Activated T-cell treated with anti-CD3 and anti-CD28 coated beads, Interleukin-2, amount 50 U/mL, for 72 hours (primary cell): ENCODE results near the gene RPL13. TPM values are rescaled to one million over a fixed set of nuclear protein-coding genes. Genes with fewer than 3 reads are reported as not detected.

Experiments used
- ATAC-seq, 2 donors: fragments of 150-1000 bp; cut with Tn5 transposase; replicated peaks in 1 of 2; 2 replicates each; pipeline ENCODE4 v1.10.0; 2021; ENCODE audit warnings: moderate library complexity in 2 of 2, mild to moderate bottlenecking in 1 of 2
- DNase-seq, 2 donors: peaks; one replicate each; pipeline ENCODE4 v3.0.0; 2021 to 2022; ENCODE audit warnings: mixed read lengths in 1 of 2
- H3K27ac Mint-ChIP-seq: one replicate; pipeline ENCODE4 v1.8.0; 2022; ENCODE audit warnings: mild to moderate bottlenecking, moderate library complexity, mixed read lengths
- H3K27me3 Mint-ChIP-seq: one replicate; pipeline ENCODE4 v1.8.0; 2022; ENCODE audit warnings: low read depth, mixed read lengths
- H3K36me3 Mint-ChIP-seq, 2 donors: one replicate each; pipeline ENCODE4 v1.8.0; 2022; ENCODE audit warnings: mixed read lengths in 2 of 2, mild to moderate bottlenecking in 1 of 2; ENCODE audit not compliant: insufficient read depth in 2 of 2
- H3K4me1 Mint-ChIP-seq: one replicate; pipeline ENCODE4 v1.8.0; 2022; ENCODE audit warnings: low read depth, mixed read lengths
- H3K4me3 Mint-ChIP-seq, 2 donors: one replicate each; pipeline ENCODE4 v1.8.0; 2022; ENCODE audit warnings: mild to moderate bottlenecking in 2 of 2, mixed read lengths in 2 of 2, moderate library complexity in 2 of 2
- H3K9me3 Mint-ChIP-seq, 2 donors: one replicate each; pipeline ENCODE4 v1.8.0; 2022; ENCODE audit warnings: mixed read lengths in 2 of 2
- total RNA-seq, 2 donors: library from RNA; stranded (reverse); gene quantifications; one replicate each; pipeline ENCODE4 v1.2.3, GENCODE V29; 2022

Gene RPL13
- total RNA-seq, 2 donors from 2014 or later, result 3,140 to 3,274 TPM

GRCh38 chr16:89595330-89596060, 35.0 kb downstream of the RPL13 start:
- H3K36me3 Mint-ChIP-seq, result no peaks in the 10 kb centered on the region
- peaks cover 12% of the 10 kb centered on the region for H3K4me1 Mint-ChIP-seq
- ATAC-seq (no peak), DNase-seq (no peak)
- H3K9me3 Mint-ChIP-seq, result no peaks in the 10 kb centered on the region
- H3K27ac Mint-ChIP-seq, result no peak overlapping the region
- no peaks in the 10 kb centered on the region for H3K27me3 Mint-ChIP-seq
- no peak overlapping the region for H3K4me3 Mint-ChIP-seq

DNA sequence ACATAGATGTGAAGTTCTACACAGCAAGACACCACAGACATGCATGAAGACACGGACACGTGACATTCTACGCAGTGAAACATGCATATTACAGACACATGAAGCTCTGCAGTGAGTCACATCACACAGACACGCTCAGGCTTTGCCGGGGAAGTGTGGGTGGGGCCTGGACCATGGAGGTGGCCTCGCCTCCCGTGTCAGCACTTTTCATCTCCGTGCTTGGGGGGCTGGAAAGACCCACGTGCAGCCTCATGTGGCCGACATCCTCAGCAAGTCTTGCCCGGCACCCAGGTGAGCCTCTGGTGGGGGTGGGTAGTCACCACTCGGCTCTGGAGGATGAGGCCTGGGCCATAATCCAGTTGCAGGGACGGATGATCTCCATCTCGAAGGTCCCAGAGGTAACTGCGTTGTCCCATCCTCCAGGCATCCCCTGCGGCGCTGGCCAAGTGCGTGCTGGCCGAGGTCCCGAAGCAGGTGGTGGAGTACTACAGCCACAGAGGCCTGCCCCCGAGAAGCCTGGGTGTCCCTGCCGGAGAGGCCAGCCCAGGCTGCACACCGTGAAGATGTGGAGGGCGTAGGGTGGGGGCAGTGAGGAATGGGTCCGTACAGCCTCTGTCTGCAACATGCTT, 35.7 kb downstream of the RPL13 start:
- Mint-ChIP-seq H3K4me1 (peaks cover 12% of the 10 kb centered on the region), H3K27me3 (no peaks in the 10 kb centered on the region), H3K9me3 (no peaks in the 10 kb centered on the region), H3K27ac (no peak overlapping the region), H3K4me3 (no peak overlapping the region), H3K36me3 (no peaks in the 10 kb centered on the region)
- no peak for DNase-seq
- ATAC-seq, result no peak

- no peaks in the 10 kb centered on the region for H3K27me3 Mint-ChIP-seq
- DNase-seq, result no peak
- no peaks in the 10 kb centered on the region for H3K9me3 Mint-ChIP-seq
- H3K36me3 Mint-ChIP-seq, result no peaks in the 10 kb centered on the region
- H3K27ac Mint-ChIP-seq, result no peak overlapping the region
- no peak for ATAC-seq
- H3K4me3 Mint-ChIP-seq, result no peak overlapping the region
- H3K4me1 Mint-ChIP-seq, result peaks cover 12% of the 10 kb centered on the region
These were observed 36.6 kb downstream of the RPL13 start for GRCh38 chr16:89596957-89597649.

- no peaks in the 10 kb centered on the region for H3K27me3 Mint-ChIP-seq
- no peak overlapping the region for H3K27ac Mint-ChIP-seq
- DNase-seq (no peak), ATAC-seq (no peak)
- H3K4me1 Mint-ChIP-seq, result peaks cover 23% of the 10 kb centered on the region
- H3K9me3 Mint-ChIP-seq, result no peaks in the 10 kb centered on the region
- H3K36me3 Mint-ChIP-seq, result no peaks in the 10 kb centered on the region
- H3K4me3 Mint-ChIP-seq, result no peak overlapping the region
These were observed 37.7 kb downstream of the RPL13 start for GRCh38 chr16:89598199-89598598.

DNA sequence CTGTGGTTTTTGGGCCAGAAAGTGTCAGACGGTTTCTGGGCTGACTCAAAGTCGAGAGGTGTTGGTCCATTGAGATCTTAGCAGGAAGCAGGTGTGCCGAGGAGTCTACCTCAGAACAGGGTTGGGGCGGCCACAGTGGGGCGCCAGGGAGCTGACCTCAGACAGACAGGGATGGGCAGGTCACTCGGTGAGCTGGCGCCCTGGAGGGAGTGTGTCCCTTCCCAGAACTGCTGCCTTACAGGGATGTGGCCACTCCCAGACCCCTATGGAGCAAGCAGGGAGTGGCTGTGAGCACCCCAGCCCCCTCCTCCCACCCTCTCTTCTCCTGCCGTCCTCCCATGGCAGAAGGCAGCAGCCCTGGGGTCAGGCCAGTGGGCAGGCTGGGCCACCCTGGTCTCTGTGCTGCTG, 39.0 kb downstream of the RPL13 start:
- DNase-seq (peak; percentile 54 to 55), ATAC-seq (peak; percentile 35 to 38)
- Mint-ChIP-seq H3K4me3 (no peak overlapping the region), H3K9me3 (no peaks in the 10 kb centered on the region), H3K4me1 (peaks cover 12% of the 10 kb centered on the region), H3K27me3 (no peaks in the 10 kb centered on the region), H3K27ac (no peak overlapping the region), H3K36me3 (no peaks in the 10 kb centered on the region)

- peaks cover 12% of the 10 kb centered on the region for H3K4me1 Mint-ChIP-seq
- no peaks in the 10 kb centered on the region for H3K36me3 Mint-ChIP-seq
- H3K9me3 Mint-ChIP-seq, result no peaks in the 10 kb centered on the region
- DNase-seq (no peak), ATAC-seq (no peak)
- no peak overlapping the region for H3K4me3 Mint-ChIP-seq
- H3K27me3 Mint-ChIP-seq, result no peaks in the 10 kb centered on the region
- H3K27ac Mint-ChIP-seq, result no peak overlapping the region
These were observed 39.4 kb downstream of the RPL13 start for GRCh38 chr16:89599902-89600301.

DNA sequence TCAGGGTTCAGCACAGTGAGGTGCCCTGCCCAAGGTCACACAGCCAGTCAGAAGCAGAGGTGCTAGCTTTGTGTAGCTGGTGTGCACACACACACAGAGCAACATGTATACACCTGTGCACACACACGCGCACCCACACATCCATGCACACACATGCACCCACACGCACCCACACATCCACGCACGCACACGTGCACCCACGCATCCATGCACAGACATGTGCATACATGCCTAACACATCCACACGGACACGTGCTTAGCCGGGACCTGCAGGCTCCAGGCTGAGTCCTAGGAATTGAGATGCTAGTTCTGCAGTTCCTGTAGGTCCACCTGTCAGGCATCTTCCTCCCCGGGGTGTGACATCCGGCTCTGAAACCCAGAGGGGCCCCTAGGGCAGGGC, 39.9 kb downstream of the RPL13 start:
- peaks cover 12% of the 10 kb centered on the region for H3K4me1 Mint-ChIP-seq
- no peaks in the 10 kb centered on the region for H3K36me3 Mint-ChIP-seq
- DNase-seq (no peak), ATAC-seq (no peak)
- no peaks in the 10 kb centered on the region for H3K27me3 Mint-ChIP-seq
- H3K27ac Mint-ChIP-seq, result no peak overlapping the region
- H3K4me3 Mint-ChIP-seq, result no peak overlapping the region
- H3K9me3 Mint-ChIP-seq, result no peaks in the 10 kb centered on the region

GRCh38 chr16:89600956-89601355, 40.5 kb downstream of the RPL13 start:
- no peak overlapping the region for H3K4me3 Mint-ChIP-seq

DNA sequence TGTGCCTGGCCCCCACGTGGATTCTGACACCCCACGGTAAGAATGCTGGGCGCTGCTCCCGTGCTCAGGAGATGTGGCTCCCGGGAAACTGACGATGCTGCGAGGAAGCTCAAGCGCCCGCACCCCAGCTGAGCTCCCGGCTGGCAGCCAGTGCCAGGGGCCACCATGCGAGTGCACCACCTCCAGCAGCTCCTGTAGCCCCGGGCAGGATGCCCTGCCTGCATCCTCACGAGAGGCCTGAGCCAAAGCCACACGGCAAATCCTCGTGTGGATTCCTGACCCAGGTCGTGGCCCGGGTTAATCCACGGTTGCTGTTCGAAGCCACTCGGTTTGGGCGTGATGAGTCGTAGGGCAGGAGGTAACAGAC, 41.4 kb downstream of the RPL13 start:
- Mint-ChIP-seq H3K36me3 (no peaks in the 10 kb centered on the region), H3K27ac (no peak overlapping the region), H3K4me1 (peaks cover 12% of the 10 kb centered on the region), H3K27me3 (no peaks in the 10 kb centered on the region), H3K9me3 (no peaks in the 10 kb centered on the region), H3K4me3 (peak overlapping the region; percentile 56 to 67)
- ATAC-seq (no peak), DNase-seq (no peak)

More at GRCh38 chr16:89600956-89601355, 40.5 kb downstream of the RPL13 start:
- peaks cover 12% of the 10 kb centered on the region for H3K4me1 Mint-ChIP-seq
- no peaks in the 10 kb centered on the region for H3K9me3 Mint-ChIP-seq
- ATAC-seq (no peak), DNase-seq (no peak)
- no peak overlapping the region for H3K27ac Mint-ChIP-seq
- H3K36me3 Mint-ChIP-seq, result no peaks in the 10 kb centered on the region
- H3K27me3 Mint-ChIP-seq, result no peaks in the 10 kb centered on the region

DNA sequence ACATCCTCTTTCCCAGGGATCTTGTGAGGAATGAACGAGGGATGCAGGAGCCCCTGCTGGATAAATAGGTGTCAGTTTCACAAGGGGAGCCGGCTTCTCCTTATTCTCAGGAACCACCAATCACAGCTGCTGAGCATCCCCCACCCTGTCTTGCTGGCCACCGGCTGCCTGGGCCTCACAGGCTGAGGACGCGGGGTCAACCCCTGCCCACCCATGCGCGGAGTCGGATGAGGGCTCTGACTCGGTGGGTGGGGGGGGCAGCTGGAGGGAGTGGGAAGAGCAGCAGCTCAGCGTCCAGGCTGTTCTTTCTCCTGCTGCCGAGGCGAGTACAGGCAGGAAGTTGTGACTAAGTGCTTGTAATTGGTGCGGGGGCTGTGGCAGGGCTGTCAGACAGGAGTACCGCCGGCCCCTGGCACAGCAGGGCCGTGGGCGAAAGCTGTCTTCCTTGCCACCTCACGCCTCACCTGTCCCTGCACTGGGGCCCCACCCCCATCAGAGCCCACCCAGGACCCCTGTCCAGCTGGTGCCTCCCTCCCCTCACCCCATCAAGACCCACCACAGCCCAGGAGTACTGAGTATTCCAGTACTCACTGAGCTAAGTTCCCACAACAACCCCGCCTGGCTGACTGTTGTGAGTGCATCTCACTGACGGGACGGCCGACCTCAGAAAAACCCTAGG, 41.9 kb downstream of the RPL13 start:
- no peaks in the 10 kb centered on the region for H3K9me3 Mint-ChIP-seq
- peak; percentile 67 to 74 for DNase-seq
- H3K4me3 Mint-ChIP-seq, result peak overlapping the region; percentile 56 to 67
- no peak overlapping the region for H3K27ac Mint-ChIP-seq
- H3K4me1 Mint-ChIP-seq, result peaks cover 12% of the 10 kb centered on the region
- peak; percentile 93 to 95 for ATAC-seq
- H3K27me3 Mint-ChIP-seq, result no peaks in the 10 kb centered on the region
- H3K36me3 Mint-ChIP-seq, result no peaks in the 10 kb centered on the region

DNA sequence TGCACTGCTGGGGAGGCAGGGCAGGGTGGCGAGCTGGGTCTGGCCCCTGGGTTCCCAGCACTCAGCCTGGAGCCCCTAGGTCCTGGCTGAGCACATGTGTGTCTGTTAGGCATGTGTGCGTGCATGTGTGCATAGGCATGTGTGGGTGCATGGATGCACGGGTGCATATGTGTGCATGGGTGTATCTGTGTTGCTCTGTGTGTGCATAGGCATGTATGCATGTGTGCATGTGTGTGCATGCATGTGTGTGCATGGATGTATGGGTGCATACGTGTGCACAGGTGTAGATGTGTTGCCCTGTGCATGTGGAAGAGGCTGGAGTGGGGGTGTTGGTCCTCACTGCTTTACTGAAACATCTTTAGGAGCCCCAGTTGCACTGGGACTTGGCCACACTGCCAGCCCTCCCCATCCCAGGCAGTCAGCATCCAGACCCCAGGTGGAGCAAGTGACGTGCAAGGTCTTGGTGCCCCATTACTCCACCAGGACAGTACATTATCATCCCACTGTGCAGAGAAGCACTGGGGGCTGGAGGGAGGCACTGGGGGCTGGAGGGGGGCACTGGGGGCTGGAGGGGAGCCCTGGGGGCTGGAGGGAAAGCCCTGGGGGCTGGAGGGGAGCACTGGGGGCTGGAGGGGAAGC, 42.6 kb downstream of the RPL13 start:
- DNase-seq, result no peak
- Mint-ChIP-seq H3K36me3 (no peaks in the 10 kb centered on the region), H3K27me3 (no peaks in the 10 kb centered on the region), H3K9me3 (no peaks in the 10 kb centered on the region), H3K4me1 (peaks cover 12% of the 10 kb centered on the region), H3K27ac (no peak overlapping the region), H3K4me3 (peak overlapping the region; percentile 45 to 67)
- no peak for ATAC-seq

DNA sequence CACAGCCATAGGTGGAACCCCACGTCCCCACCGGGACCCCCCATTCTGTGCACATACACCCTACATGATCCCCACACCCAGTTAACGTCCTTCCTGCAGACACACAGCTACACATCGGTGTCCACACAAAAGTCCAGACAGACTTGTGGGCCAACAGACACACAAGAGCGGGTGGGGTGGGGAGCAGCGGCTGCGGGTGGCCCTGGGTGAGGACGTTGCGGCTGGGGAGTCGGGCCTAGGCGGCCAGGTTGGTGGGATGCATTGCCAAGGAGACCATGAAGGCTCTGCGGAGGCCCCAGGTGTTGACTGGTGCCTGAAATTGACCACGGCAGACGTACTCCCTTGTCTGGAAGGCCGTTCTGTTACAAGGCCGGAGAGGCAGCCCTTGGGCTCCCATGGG, 44.3 kb downstream of the RPL13 start:
- no peaks in the 10 kb centered on the region for H3K36me3 Mint-ChIP-seq

More for the DNA sequence above, 44.3 kb downstream of the RPL13 start:
- Mint-ChIP-seq H3K27me3 (no peaks in the 10 kb centered on the region), H3K4me1 (peaks cover 12% of the 10 kb centered on the region), H3K27ac (no peak overlapping the region), H3K4me3 (no peak overlapping the region), H3K9me3 (no peaks in the 10 kb centered on the region)
- DNase-seq (no peak), ATAC-seq (no peak)
